ENCODE results near the gene ZNHIT2. TPM values are rescaled to one million over a fixed set of nuclear protein-coding genes. Genes with fewer than 3 reads are reported as not detected.

The ZNHIT2 gene
- total and polyA plus RNA-seq, 2 experiments from 2014 or later: 17.7 to 18.1 TPM

- no peak for TF ChIP-seq POLR2AphosphoS5 (IDR thresholded peaks at IDR 0.05; ENCODE audit: low read depth)
- no peak for TF ChIP-seq NANOG (IDR thresholded peaks at IDR 0.05; ENCODE audit: borderline replicate concordance)
- TF ChIP-seq REST (IDR thresholded peaks at IDR 0.05; ENCODE audit: unreplicated experiment): no peak
- no peak for TF ChIP-seq EZH2 (IDR thresholded peaks at IDR 0.05; ENCODE audit: low read depth, unreplicated experiment)
- no peak for TF ChIP-seq JUNB (IDR thresholded peaks at IDR 0.05; ENCODE audit: unreplicated experiment)
- no peak for TF ChIP-seq ZNF331 (CRISPR knock-in tag; IDR thresholded peaks at IDR 0.05; ENCODE audit: low read depth)
These were observed 4.0 kb upstream of the ZNHIT2 start (continued) for GRCh38 chr11:65121447-65121864.

- peak overlapping the region; percentile 94 for H3K4me3 ChIP-seq
- peaks cover 75% of the 10 kb centered on the region for H3K36me3 Mint-ChIP-seq (ENCODE audit: low read depth)
- ATAC-seq (no peak), DNase-seq (ENCODE audit: low spot score) (no peak)
- H3K36me3 ChIP-seq (ENCODE audit: insufficient read depth): peaks cover 18% of the 10 kb centered on the region
- H3K27me3 ChIP-seq (ENCODE audit: insufficient read depth): no peaks in the 10 kb centered on the region
- peak overlapping the region; percentile 90 for H3K27ac ChIP-seq (ENCODE audit: low read depth)
- H3K27ac Mint-ChIP-seq: peak overlapping the region; percentile 99
- H3K79me2 ChIP-seq (replicated peaks; ENCODE audit: insufficient read depth): peaks cover 50% of the 10 kb centered on the region
- peaks cover 28% of the 10 kb centered on the region for H3K27me3 Mint-ChIP-seq (ENCODE audit: insufficient read depth, low read depth, poor library complexity)
- no peaks in the 10 kb centered on the region for H3K9me2 ChIP-seq (ENCODE audit: insufficient read depth)
- H3K4me1 ChIP-seq (ENCODE audit: insufficient read depth): peaks cover 11% of the 10 kb centered on the region
- no peak overlapping the region for H2AFZ ChIP-seq
- peaks cover 38% of the 10 kb centered on the region for H3F3A ChIP-seq (replicated peaks; ENCODE audit: low read depth)
- H3K4me2 ChIP-seq: peak overlapping the region; percentile 96
- H4K20me1 ChIP-seq (replicated peaks; ENCODE audit: insufficient read depth): peaks cover 14% of the 10 kb centered on the region
- no peaks in the 10 kb centered on the region for H3K9me3 Mint-ChIP-seq
- TF ChIP-seq NANOG (IDR thresholded peaks at IDR 0.05; ENCODE audit: borderline replicate concordance) (no peak), REST (IDR thresholded peaks at IDR 0.05; ENCODE audit: unreplicated experiment) (no peak), POLR2AphosphoS5 (IDR thresholded peaks at IDR 0.05; ENCODE audit: low read depth) (no peak), STAT1 (IDR thresholded peaks at IDR 0.05; ENCODE audit: unreplicated experiment) (no peak)
- peak overlapping the region; percentile 100 for H3K4me3 Mint-ChIP-seq
- peaks cover 20% of the 10 kb centered on the region for H3K4me1 Mint-ChIP-seq
These were observed 3.3 kb upstream of the ZNHIT2 start for GRCh38 chr11:65120831-65121230.

Measured in GM23338 (cell line).